GM19238 (cell line): ENCODE results near the gene SLC9A6.
"Not testable (repeated sequence)": the region's sequence is repeated elsewhere in the genome, so short reads cannot be mapped to it uniquely, and the experiment has no call there.

Source experiments
- DNase-seq: peaks from one replicate; pipeline ENCODE4 v3.0.0; 2011; ENCODE audit warnings: low spot score; ENCODE audit not compliant: insufficient read length

Gene SLC9A6

GRCh38 chrX:136029766-136030165 lies 44.5 kb downstream of the SLC9A6 start:
- no peak for DNase-seq

- no peak for DNase-seq
Measured at GRCh38 chrX:136030303-136031191, 45.3 kb downstream of the SLC9A6 start.

GRCh38 chrX:136031626-136032025 lies 46.4 kb downstream of the SLC9A6 start:
- DNase-seq: no peak

GRCh38 chrX:136032370-136032769 lies 47.1 kb downstream of the SLC9A6 start:
- no peak for DNase-seq

DNA sequence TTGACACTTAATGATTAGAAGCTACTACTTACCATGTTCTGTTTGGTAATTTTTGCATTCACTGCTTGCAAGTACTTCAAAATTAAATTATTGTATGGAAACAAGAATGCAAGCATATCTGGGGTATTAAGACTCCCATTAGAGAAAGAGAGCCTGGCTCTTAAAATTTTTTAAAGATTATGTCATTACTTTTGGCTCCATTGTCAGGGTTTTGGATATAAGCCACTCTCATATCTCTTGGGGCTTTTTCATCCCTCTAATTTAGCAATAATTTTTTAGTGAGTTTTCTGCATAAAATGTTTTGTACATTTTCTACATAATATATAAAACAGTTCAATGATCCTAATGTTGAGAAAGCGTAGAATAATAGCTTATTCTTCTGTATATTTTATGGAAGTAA lies 49.4 kb downstream of the SLC9A6 start:
- no peak for DNase-seq

DNA sequence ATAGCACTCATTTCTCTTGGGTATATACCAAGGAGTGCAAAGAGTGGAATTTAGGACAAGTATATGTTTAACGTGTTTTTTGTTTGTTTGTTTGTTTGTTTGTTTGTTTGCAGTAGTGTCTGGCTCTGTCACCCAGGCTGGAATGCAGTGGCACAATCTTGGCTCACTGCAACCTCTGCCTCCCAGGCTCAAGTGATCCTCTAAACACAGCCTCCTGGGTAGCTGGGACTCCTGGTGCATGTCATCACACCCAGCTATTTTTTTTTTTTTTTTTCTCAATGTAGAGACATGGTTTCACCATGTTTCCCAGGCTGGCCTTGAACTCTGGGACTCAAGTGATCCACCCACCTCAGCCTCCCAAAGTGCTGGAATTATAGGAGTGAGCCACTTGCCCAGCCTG lies 50.4 kb downstream of the SLC9A6 start:
- DNase-seq: no peak

GRCh38 chrX:136039485-136039884 lies 54.2 kb downstream of the SLC9A6 start:
- no peak for DNase-seq

GRCh38 chrX:136039968-136040367 lies 54.7 kb downstream of the SLC9A6 start:
- no peak for DNase-seq

- no peak for DNase-seq
Measured at GRCh38 chrX:136041254-136041812, 56.1 kb downstream of the SLC9A6 start.

DNA sequence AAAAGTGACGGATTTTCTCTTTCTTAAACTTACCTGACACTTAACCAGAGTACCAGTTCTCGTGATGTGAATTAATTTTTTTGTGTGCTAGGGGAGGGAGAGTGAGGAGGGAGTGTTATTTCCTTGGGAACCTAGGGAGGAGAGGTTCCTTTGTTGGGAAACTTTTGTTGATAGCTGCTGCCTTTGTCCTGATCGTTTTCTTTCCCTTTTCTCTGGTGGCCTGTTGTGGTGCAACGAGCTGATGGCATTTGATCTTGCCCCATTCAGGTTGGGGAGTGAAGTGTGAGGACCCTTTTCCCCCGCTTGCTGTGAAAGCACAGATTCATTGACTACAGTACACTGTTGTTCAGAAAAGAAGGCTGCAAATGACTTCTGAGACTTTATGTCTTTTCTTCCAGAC lies 59.8 kb downstream of the SLC9A6 start:
- DNase-seq: no peak

- no peak for DNase-seq
Measured at GRCh38 chrX:136046295-136047015, 61.2 kb downstream of the SLC9A6 start.

- DNase-seq: no peak
Measured at GRCh38 chrX:136047016-136047642, 61.9 kb downstream of the SLC9A6 start.

GRCh38 chrX:136047969-136048368 lies 62.7 kb downstream of the SLC9A6 start:
- DNase-seq: no peak

GRCh38 chrX:136048446-136048845 lies 63.2 kb downstream of the SLC9A6 start:
- DNase-seq: no peak

- no peak for DNase-seq
Measured at GRCh38 chrX:136049608-136050007, 64.4 kb downstream of the SLC9A6 start.

- not testable (repeated sequence) for DNase-seq
Measured at GRCh38 chrX:136050875-136051274, 65.6 kb downstream of the SLC9A6 start.

GRCh38 chrX:136051611-136052010 lies 66.4 kb downstream of the SLC9A6 start:
- DNase-seq: no peak

DNA sequence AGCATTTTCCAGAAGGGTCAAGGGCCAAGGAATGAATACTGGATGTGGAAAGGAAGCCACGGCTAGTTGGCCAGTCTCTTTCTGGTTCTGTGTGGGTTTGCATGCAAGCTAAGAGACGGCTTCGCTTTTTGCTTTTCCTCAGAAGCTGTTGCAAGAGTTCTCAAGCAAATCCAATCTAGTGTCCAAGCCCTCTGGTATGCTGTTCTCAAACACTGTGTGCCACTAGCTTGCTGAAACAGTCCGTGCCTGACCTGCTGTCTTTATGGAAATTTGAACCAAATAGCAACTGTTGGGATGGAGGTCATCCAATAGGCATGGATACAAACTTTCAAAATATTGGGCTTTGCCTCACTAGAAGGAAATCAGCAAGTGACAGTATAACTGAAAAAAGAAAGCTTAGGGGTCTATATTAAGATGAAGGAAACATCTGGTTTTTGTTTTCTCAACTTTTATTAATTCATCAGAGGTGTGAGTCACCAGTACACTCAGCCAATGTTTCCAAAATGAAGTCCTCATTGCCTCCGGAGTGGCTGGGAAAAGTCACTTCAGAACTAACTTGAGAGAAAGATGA lies 70.5 kb downstream of the SLC9A6 start:
- DNase-seq: no peak

DNA sequence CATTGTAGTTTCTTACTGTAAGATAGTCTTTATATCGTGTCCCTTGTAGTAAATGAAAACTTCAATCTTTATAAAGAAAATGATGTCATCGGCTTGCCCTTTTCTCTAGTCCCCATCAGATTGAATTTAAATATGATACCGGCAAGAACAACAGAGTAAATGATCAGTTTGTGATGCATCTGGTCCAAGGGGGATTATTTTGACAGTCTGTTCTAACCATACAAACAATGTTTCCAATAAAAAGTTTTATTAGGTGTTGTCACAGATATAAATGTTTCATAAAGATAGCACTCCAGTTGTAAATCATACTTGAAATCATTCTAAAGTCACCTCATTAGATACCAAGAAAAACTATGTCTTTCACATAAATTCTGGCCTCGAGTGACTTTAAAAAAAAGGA lies 72.3 kb downstream of the SLC9A6 start:
- no peak for DNase-seq

GRCh38 chrX:136059350-136059749 lies 74.1 kb downstream of the SLC9A6 start:
- no peak for DNase-seq

- no peak for DNase-seq
Measured at GRCh38 chrX:136061286-136061685, 76.1 kb downstream of the SLC9A6 start.

DNA sequence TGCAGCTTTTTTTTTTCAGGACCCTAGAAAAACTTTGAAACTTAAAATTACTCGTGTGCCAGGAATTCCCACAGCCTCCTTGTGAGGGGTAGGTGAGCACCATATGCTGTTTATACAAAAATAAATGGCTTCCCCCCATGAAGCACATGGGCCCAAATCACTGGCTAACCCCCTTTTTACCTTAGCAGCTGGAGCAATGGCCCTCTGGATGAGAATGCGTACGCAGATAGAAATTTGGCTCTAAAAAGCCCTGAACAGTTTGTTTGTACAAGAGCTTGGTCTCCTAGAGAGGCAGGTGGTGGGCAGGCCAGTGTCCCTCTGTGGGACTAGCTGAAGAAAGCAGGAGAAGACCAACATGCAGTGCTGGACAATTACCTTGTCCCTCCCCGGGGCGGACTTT lies 76.5 kb downstream of the SLC9A6 start:
- no peak for DNase-seq
